GM19452 (cell line): ENCODE results near the gene GLT1D1.

ENCODE experiments used
- ATAC-seq: cut with Tn5 transposase; IDR thresholded peaks from one replicate; pipeline ENCODE4 v1.9.1; 2021; ENCODE audit not compliant: unreplicated experiment

Gene GLT1D1

GRCh38 chr12:128853600-128854197 is 421 bp downstream of the GLT1D1 start:
- no peak for ATAC-seq

GRCh38 chr12:128856035-128856790 is 2.9 kb downstream of the GLT1D1 start:
- no peak for ATAC-seq

GRCh38 chr12:128856791-128857078 is 3.5 kb downstream of the GLT1D1 start:
- ATAC-seq: no peak

GRCh38 chr12:128857133-128857763 is 4.0 kb downstream of the GLT1D1 start:
- no peak for ATAC-seq

- no peak for ATAC-seq
Observed at GRCh38 chr12:128859311-128859710, 6.0 kb downstream of the GLT1D1 start.

- no peak for ATAC-seq
Observed at GRCh38 chr12:128861226-128862016, 8.1 kb downstream of the GLT1D1 start.

GRCh38 chr12:128863957-128864356 is 10.7 kb downstream of the GLT1D1 start:
- ATAC-seq: no peak

- no peak for ATAC-seq
Observed at GRCh38 chr12:128864516-128865186, 11.4 kb downstream of the GLT1D1 start.

GRCh38 chr12:128867466-128867865 is 14.2 kb downstream of the GLT1D1 start:
- no peak for ATAC-seq

GRCh38 chr12:128871516-128871892 is 18.2 kb downstream of the GLT1D1 start:
- no peak for ATAC-seq

GRCh38 chr12:128872303-128872702 is 19.0 kb downstream of the GLT1D1 start:
- ATAC-seq: no peak

GRCh38 chr12:128876559-128876958 is 23.3 kb downstream of the GLT1D1 start:
- no peak for ATAC-seq

- ATAC-seq: no peak
Observed at GRCh38 chr12:128879898-128880764, 26.9 kb downstream of the GLT1D1 start.

- ATAC-seq: no peak
Observed at GRCh38 chr12:128891856-128892255, 38.6 kb downstream of the GLT1D1 start.

- ATAC-seq: no peak
Observed at GRCh38 chr12:128903236-128903635, 50.0 kb downstream of the GLT1D1 start.

GRCh38 chr12:128905003-128905544 is 51.8 kb downstream of the GLT1D1 start:
- no peak for ATAC-seq

GRCh38 chr12:128906485-128907137 is 53.3 kb downstream of the GLT1D1 start:
- no peak for ATAC-seq

- no peak for ATAC-seq
Observed at GRCh38 chr12:128908254-128908653, 55.0 kb downstream of the GLT1D1 start.

GRCh38 chr12:128909653-128910052 is 56.4 kb downstream of the GLT1D1 start:
- ATAC-seq: no peak
